ENCODE data around the gene DCAF15. TPM values are rescaled to one million over a fixed set of nuclear protein-coding genes. Genes with fewer than 3 reads are reported as not detected.
"Not testable (repeated sequence)": the region's sequence is repeated elsewhere in the genome, so short reads cannot be mapped to it uniquely, and the experiment has no call there.

Gene DCAF15
- polyA plus RNA-seq, 3 donors: 2.8 to 116 (median 3.4) TPM

DNA sequence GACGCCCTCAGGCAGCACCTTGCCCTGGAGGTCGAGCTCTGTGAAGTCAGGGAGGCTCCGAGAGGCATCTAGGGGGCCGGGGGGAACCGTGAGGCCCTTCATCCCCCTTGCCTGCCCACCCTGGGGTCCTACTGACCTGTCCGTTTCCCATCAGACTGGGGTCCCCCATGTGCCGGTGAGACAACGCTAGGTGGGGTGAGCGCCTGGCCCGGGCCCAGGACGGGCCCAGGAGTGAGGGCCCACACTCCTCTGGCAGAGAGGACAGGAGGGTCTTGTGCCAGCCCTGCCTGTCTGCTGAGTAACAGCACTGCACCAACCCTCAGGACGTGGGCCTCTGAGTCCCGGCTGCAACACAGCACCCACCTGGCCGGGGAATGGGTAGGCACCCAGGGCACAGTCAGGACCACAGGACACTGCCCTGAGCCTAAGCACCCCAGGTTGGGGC is 14.4 kb downstream of the DCAF15 start:
- H3K4me3 ChIP-seq (replicated peaks in 1 of 3; ENCODE audit: low read depth in 2 of 3, low read length in 3 of 3): no peak overlapping the region
- H3K4me3 Mint-ChIP-seq: no peak overlapping the region
- H3K9ac ChIP-seq (ENCODE audit: insufficient read depth, low read length, poor library complexity, severe bottlenecking): no peak overlapping the region
- intact Hi-C loops (cut with micrococcal nuclease): loop anchor here in 1 of 2 donors (5.0 kb wide), 1 partner anchor 36 kb away; no protein-coding TSS in a partner anchor
- no peak for DNase-seq
- H3K9me3 ChIP-seq (replicated peaks in 1 of 2; ENCODE audit: control insufficient read depth in 1 of 2, insufficient read depth in 1 of 2, low read length in 2 of 2): no peaks in the 10 kb centered on the region
- H3K4me1 Mint-ChIP-seq: no peaks in the 10 kb centered on the region
- no peak overlapping the region for H2AFZ ChIP-seq (ENCODE audit: insufficient read depth, low read depth, low read length, poor library complexity, severe bottlenecking)
- no peaks in the 10 kb centered on the region for H3K79me2 ChIP-seq (ENCODE audit: insufficient read depth, low read length)
- H3K27ac Mint-ChIP-seq: peak overlapping the region in 1 of 7 donors; percentile 50
- H3K27ac ChIP-seq (ENCODE audit: low read depth in 1 of 2, low read length in 2 of 2): no peak overlapping the region
- no peaks in the 10 kb centered on the region for H4K20me1 ChIP-seq (ENCODE audit: insufficient read depth, low read length)
- no peaks in the 10 kb centered on the region for H3K9me3 Mint-ChIP-seq
- 97% methylated on average over 10 of the region's 14 CpGs for WGBS (ENCODE audit: insufficient coverage)
- H3K4me2 ChIP-seq (replicated peaks; ENCODE audit: extremely low read depth, low read length, poor library complexity, severe bottlenecking): no peak overlapping the region
- H3K36me3 Mint-ChIP-seq: peaks cover 45 to 81% of the 10 kb centered on the region in 2 donors
- peaks cover 66 to 89% of the 10 kb centered on the region in 2 donors for H3K36me3 ChIP-seq (replicated peaks in 1 of 2; ENCODE audit: control insufficient read depth in 1 of 2, insufficient read depth in 2 of 2, low read length in 2 of 2)
- H3K4me1 ChIP-seq (ENCODE audit: control insufficient read depth in 1 of 2, insufficient read depth in 2 of 2, low read length in 2 of 2): no peaks in the 10 kb centered on the region
- TF ChIP-seq, protein P1, sequence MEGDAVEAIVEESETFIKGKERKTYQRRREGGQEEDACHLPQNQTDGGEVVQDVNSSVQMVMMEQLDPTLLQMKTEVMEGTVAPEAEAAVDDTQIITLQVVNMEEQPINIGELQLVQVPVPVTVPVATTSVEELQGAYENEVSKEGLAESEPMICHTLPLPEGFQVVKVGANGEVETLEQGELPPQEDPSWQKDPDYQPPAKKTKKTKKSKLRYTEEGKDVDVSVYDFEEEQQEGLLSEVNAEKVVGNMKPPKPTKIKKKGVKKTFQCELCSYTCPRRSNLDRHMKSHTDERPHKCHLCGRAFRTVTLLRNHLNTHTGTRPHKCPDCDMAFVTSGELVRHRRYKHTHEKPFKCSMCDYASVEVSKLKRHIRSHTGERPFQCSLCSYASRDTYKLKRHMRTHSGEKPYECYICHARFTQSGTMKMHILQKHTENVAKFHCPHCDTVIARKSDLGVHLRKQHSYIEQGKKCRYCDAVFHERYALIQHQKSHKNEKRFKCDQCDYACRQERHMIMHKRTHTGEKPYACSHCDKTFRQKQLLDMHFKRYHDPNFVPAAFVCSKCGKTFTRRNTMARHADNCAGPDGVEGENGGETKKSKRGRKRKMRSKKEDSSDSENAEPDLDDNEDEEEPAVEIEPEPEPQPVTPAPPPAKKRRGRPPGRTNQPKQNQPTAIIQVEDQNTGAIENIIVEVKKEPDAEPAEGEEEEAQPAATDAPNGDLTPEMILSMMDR (IDR thresholded peaks at IDR 0.05): no peak
- no peaks in the 10 kb centered on the region for H3K27me3 Mint-ChIP-seq (ENCODE audit: low read depth in 3 of 3)
- H3K27me3 ChIP-seq (ENCODE audit: control insufficient read depth in 2 of 2, insufficient read depth in 2 of 2, low read length in 2 of 2): no peaks in the 10 kb centered on the region

DNA sequence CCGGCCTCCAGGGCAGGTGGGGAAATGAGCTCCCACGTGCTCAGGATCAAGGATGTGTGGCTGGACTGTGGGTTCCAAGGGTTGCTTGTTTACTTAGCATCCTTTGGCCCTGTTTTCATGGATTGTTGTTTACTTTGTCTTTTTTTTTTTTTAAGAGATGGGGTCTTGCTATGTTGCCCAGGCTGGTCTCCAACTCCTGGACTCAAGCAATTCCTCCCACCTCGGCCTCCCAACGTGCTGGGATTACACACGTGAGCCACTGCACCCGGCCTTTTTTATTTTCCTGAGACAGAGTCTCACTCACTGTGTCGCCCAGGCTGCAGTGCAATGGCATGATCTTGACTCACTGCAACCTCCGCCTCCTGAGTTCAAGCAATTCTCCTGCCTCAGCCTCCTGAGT is 14.9 kb downstream of the DCAF15 start:
- H3K27ac ChIP-seq (ENCODE audit: low read depth in 1 of 2, low read length in 2 of 2); H3K4me1 Mint-ChIP-seq; H2AFZ ChIP-seq (ENCODE audit: insufficient read depth, low read depth, low read length, poor library complexity, severe bottlenecking); DNase-seq; H3K9me3 ChIP-seq (replicated peaks in 1 of 2; ENCODE audit: control insufficient read depth in 1 of 2, insufficient read depth in 1 of 2, low read length in 2 of 2); H3K9ac ChIP-seq (ENCODE audit: insufficient read depth, low read length, poor library complexity, severe bottlenecking); H3K4me3 ChIP-seq (replicated peaks in 1 of 3; ENCODE audit: low read depth in 2 of 3, low read length in 3 of 3); H3K4me3 Mint-ChIP-seq; H3K9me3 Mint-ChIP-seq; H3K27me3 ChIP-seq (ENCODE audit: control insufficient read depth in 2 of 2, insufficient read depth in 2 of 2, low read length in 2 of 2); H4K20me1 ChIP-seq (ENCODE audit: insufficient read depth, low read length); H3K4me2 ChIP-seq (replicated peaks; ENCODE audit: extremely low read depth, low read length, poor library complexity, severe bottlenecking); H3K79me2 ChIP-seq (ENCODE audit: insufficient read depth, low read length); H3K4me1 ChIP-seq (ENCODE audit: control insufficient read depth in 1 of 2, insufficient read depth in 2 of 2, low read length in 2 of 2); H3K27me3 Mint-ChIP-seq (ENCODE audit: low read depth in 3 of 3): not testable (repeated sequence)
- WGBS (ENCODE audit: insufficient coverage): 100% methylated on average over 5 of the region's 8 CpGs
- intact Hi-C loops (cut with micrococcal nuclease): loop anchor here in 1 of 2 donors (5.0 kb wide), 1 partner anchor 35 kb away; no protein-coding TSS in a partner anchor
- peaks cover 67 to 88% of the 10 kb centered on the region in 2 donors for H3K36me3 ChIP-seq (replicated peaks in 1 of 2; ENCODE audit: control insufficient read depth in 1 of 2, insufficient read depth in 2 of 2, low read length in 2 of 2)
- H3K36me3 Mint-ChIP-seq: peaks cover 45 to 85% of the 10 kb centered on the region in 2 donors
- H3K27ac Mint-ChIP-seq: peak overlapping the region in 1 of 7 donors; percentile 54
